SK-N-SH (cell line): ENCODE measurements around the gene MRPS2. TPM values are rescaled to one million over a fixed set of nuclear protein-coding genes. Genes with fewer than 3 reads are reported as not detected.
A peak's percentile ranks its signal among the peaks of the same experiment; 100 is the strongest.
"Not testable (repeated sequence)": the region's sequence is repeated elsewhere in the genome, so short reads cannot be mapped to it uniquely, and the experiment has no call there.

Source experiments
- CTCF ChIA-PET: fragments of 300-600, 350-600 bp; formaldehyde crosslinking; extraction: SDS; loops from one replicate; lab custom pipeline; 2021; lab: Yijun Ruan, JAX
- POLR2A ChIA-PET: fragments of 350-600 bp; sonication (Branson Sonifier 250); formaldehyde crosslinking; extraction: SDS; loops from one replicate; lab custom pipeline; 2020; ENCODE audit warnings: antibody characterized with exemption, inconsistent platforms; lab: Yijun Ruan, JAX
- DNase-seq: peaks from one replicate; pipeline ENCODE4 v3.0.0; 2012
- H2AFZ ChIP-seq: fragments of 200-600 bp; sonication (generic); 2 replicates; pipeline ENCODE4 v1.8.1; 2016; ENCODE audit warnings: antibody characterized with exemption, mild to moderate bottlenecking, low read depth
- H3F3A ChIP-seq: fragments of 200-600 bp; sonication (generic); replicated peaks from 2 replicates; pipeline ENCODE3; 2016; ENCODE audit warnings: antibody characterized with exemption, mild to moderate bottlenecking; ENCODE audit not compliant: insufficient read depth
- H3K27ac ChIP-seq, 2 experiments: fragments of 200-500 bp in 1 of 2; fragments of 200-600 bp in 1 of 2; sonication (Bioruptor generic) in 1 of 2; sonication (generic), shearing (Covaris generic) in 1 of 2; 2 replicates each; pipeline versions ENCODE4 v1.5.1 to v1.6.1; 2014 to 2016; ENCODE audit warnings: low read depth in 2 of 2, inconsistent platforms in 1 of 2, low read length in 1 of 2, mild to moderate bottlenecking in 1 of 2, mixed read lengths in 1 of 2
- H3K27me3 ChIP-seq: fragments of 200-600 bp; sonication (generic), shearing (Covaris generic); 2 replicates; pipeline ENCODE4 v1.6.1; 2016; ENCODE audit warnings: mixed run types; ENCODE audit not compliant: insufficient read depth
- H3K36me3 ChIP-seq, 2 experiments: fragments of 200-500 bp in 1 of 2; fragments of 200-600 bp in 1 of 2; sonication (Bioruptor generic) in 1 of 2; sonication (generic) in 1 of 2; replicated peaks in 1 of 2; 2 replicates each; pipeline versions ENCODE3 to v1.5.1; 2014 to 2016; ENCODE audit warnings: low read length in 1 of 2, mild to moderate bottlenecking in 1 of 2; ENCODE audit not compliant: insufficient read depth in 2 of 2, control insufficient read depth in 1 of 2
- H3K4me1 ChIP-seq, 2 experiments: fragments of 200-500 bp in 1 of 2; fragments of 200-600 bp in 1 of 2; sonication (Bioruptor generic) in 1 of 2; sonication (generic), shearing (Covaris generic) in 1 of 2; 2 replicates each; pipeline versions ENCODE4 v1.5.1 to v1.6.1; 2014 to 2016; ENCODE audit warnings: low read depth in 1 of 2, low read length in 1 of 2, mixed run types in 1 of 2; ENCODE audit not compliant: insufficient read depth in 2 of 2, control insufficient read depth in 1 of 2
- H3K4me2 ChIP-seq: fragments of 200-600 bp; sonication (generic), shearing (Covaris generic); 2 replicates; pipeline ENCODE4 v1.6.1; 2017; ENCODE audit warnings: mixed run types
- H3K4me3 ChIP-seq, 2 experiments: fragments of 200-500 bp in 1 of 2; fragments of 200-600 bp in 1 of 2; sonication (Bioruptor generic) in 1 of 2; sonication (generic), shearing (Covaris generic) in 1 of 2; 2 replicates each; pipeline versions ENCODE4 v1.5.1 to v1.8.1; 2014 to 2016; ENCODE audit warnings: low read depth in 2 of 2, inconsistent platforms in 1 of 2, low read length in 1 of 2, mild to moderate bottlenecking in 1 of 2, mixed read lengths in 1 of 2, moderate library complexity in 1 of 2
- H3K79me2 ChIP-seq: fragments of 200-600 bp; sonication (generic); 2 replicates; pipeline ENCODE4 v1.8.1; 2017; ENCODE audit warnings: mild to moderate bottlenecking; ENCODE audit not compliant: insufficient read depth
- H3K9ac ChIP-seq: fragments of 200-600 bp; sonication (generic); 2 replicates; pipeline ENCODE4 v1.6.1; 2017; ENCODE audit warnings: mixed run types
- H3K9me2 ChIP-seq: fragments of 200-600 bp; sonication (generic); 2 replicates; pipeline ENCODE4 v1.6.1; 2017; ENCODE audit warnings: mixed run types
- H3K9me3 ChIP-seq: fragments of 200-600 bp; sonication (generic); 2 replicates; pipeline ENCODE4 v1.6.1; 2017; ENCODE audit warnings: mixed run types, mild to moderate bottlenecking, moderate library complexity
- H4K20me1 ChIP-seq: fragments of 200-600 bp; sonication (generic); 2 replicates; pipeline ENCODE4 v1.6.1; 2017; ENCODE audit warnings: mild to moderate bottlenecking, mixed run types; ENCODE audit not compliant: insufficient read depth
- CTCF ChIP-seq: fragments of 200-600 bp; sonication (generic); IDR thresholded peaks from 2 replicates; pipeline ENCODE4 v1.6.1; 2017; ENCODE audit warnings: antibody characterized with exemption, mild to moderate bottlenecking, moderate library complexity
- EP300 ChIP-seq, 2 experiments: IDR thresholded peaks; 2 replicates each; pipeline versions ENCODE4 v1.4.0 to v1.6.1; 2012; ENCODE audit warnings: borderline replicate concordance in 1 of 2, low read depth in 1 of 2, low read length in 1 of 2
- EZH2phosphoT487 ChIP-seq: fragments of 200-600 bp; sonication (generic); IDR thresholded peaks from 2 replicates; pipeline ENCODE4 v1.6.1; 2017; ENCODE audit warnings: low read depth, mixed run types, mild to moderate bottlenecking, antibody characterized with exemption, moderate library complexity, borderline replicate concordance
- FOXJ3 ChIP-seq: sonication (generic); formaldehyde crosslinking; IDR thresholded peaks from 2 replicates; pipeline ENCODE4 v1.5.1; 2020; ENCODE audit warnings: mild to moderate bottlenecking, missing genetic modification reagents
- FOXM1 ChIP-seq: IDR thresholded peaks from 2 replicates; pipeline ENCODE4 v1.4.0; 2012; ENCODE audit warnings: low read depth, mild to moderate bottlenecking
- GABPA ChIP-seq: IDR thresholded peaks from 2 replicates; pipeline ENCODE4 v1.4.0; 2012; ENCODE audit warnings: low read depth, mild to moderate bottlenecking
- GATA2 ChIP-seq: sonication (generic); formaldehyde crosslinking; IDR thresholded peaks from 2 replicates; pipeline ENCODE4 v1.5.0; 2020; ENCODE audit warnings: mild to moderate bottlenecking, missing genetic modification reagents
- IRF3 ChIP-seq: fragments of 150-350 bp; IDR thresholded peaks from 2 replicates; pipeline ENCODE4 v1.6.1; 2016; ENCODE audit warnings: mild to moderate bottlenecking, low read depth, low read length
- JUND ChIP-seq: IDR thresholded peaks from 2 replicates; pipeline ENCODE4 v1.4.0; 2012
- MEF2A ChIP-seq: IDR thresholded peaks from 2 replicates; pipeline ENCODE4 v1.4.0; 2012; ENCODE audit warnings: low read depth, borderline replicate concordance
- MXI1 ChIP-seq: IDR thresholded peaks from 2 replicates; pipeline ENCODE4 v1.6.1; 2012; ENCODE audit warnings: mild to moderate bottlenecking, low read depth, low read length, improper control_type of control experiment
- POLR2AphosphoS5 ChIP-seq: IDR thresholded peaks from 2 replicates; pipeline ENCODE4 v1.6.1; 2012; ENCODE audit warnings: low read depth, low read length
- RAD21 ChIP-seq: IDR thresholded peaks from 2 replicates; pipeline ENCODE4 v1.6.1; 2012; ENCODE audit warnings: mild to moderate bottlenecking, low read length
- RCOR1 ChIP-seq: fragments of 150-350 bp; IDR thresholded peaks from 2 replicates; pipeline ENCODE4 v1.6.1; 2017; ENCODE audit warnings: antibody characterized with exemption, low read length
- RFX5 ChIP-seq: IDR thresholded peaks from 2 replicates; pipeline ENCODE4 v1.6.1; 2012; ENCODE audit warnings: mild to moderate bottlenecking, improper control_type of control experiment, low read length
- TEAD4 ChIP-seq: IDR thresholded peaks from 2 replicates; pipeline ENCODE4 v1.4.0; 2012; ENCODE audit warnings: mild to moderate bottlenecking, borderline replicate concordance; ENCODE audit not compliant: insufficient read depth
- USF1 ChIP-seq: IDR thresholded peaks from 2 replicates; pipeline ENCODE4 v1.4.0; 2012; ENCODE audit warnings: low read depth, borderline replicate concordance
- ZBTB33 ChIP-seq: IDR thresholded peaks from 2 replicates; pipeline ENCODE4 v1.4.0; 2012; ENCODE audit warnings: low read depth, borderline replicate concordance
- WGBS: methylation state at CpG from one replicate; pipeline ENCODE4 v1.1.6; 2017; ENCODE audit warnings: low lambda C conversion rate; 5-methylcytosine and 5-hydroxymethylcytosine counted together
- polyA plus RNA-seq, 3 experiments: library from polyadenylated mRNA; depleted of rRNA; stranded (reverse); fragments of >200 nt; gene quantifications; 2 replicates each; pipeline ENCODE4 v1.2.3, GENCODE V29; 2012
- TF ChIP-seq, protein P1 (sequence below): IDR thresholded peaks from 2 replicates; pipeline ENCODE4 v1.4.0; 2012; ENCODE audit warnings: low read depth

The MRPS2 gene
- polyA plus RNA-seq, 1 of the 3 experiments (the other 2 are of a cell fraction), result 113 TPM

DNA sequence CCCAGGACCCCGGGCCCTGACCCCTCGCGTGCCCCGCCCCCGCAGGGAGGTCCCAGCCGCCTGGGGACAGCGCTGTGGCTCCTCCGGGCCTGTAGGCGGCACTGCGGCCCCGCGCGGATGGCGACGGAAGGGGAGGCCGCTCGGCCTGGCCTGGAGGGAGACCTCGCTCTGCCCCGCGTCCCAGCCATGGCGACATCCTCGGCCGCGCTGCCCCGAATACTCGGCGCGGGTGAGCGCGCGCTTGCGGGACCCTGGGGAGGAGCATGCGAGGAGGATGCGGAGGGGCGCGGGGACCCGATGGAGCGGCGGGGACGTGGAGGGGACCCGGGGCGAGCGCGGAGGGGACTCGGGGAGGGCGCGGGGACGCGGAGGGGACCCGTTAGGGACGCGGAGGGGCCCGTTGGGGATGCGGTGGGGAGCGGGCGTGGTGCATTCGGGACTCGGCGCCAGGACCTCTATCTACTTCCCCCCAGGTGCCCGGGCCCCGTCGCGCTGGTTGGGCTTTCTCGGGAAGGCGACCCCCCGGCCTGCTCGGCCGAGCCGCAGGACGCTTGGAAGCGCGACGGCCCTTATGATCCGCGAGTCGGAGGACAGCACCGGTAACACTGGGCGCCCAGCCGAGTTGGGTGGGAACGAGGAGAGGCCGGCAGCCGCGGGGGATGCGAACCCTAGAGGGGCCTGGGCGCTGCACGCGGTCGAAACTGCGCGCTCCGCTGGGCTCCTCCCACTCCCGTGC, at the start of gene MRPS2 (continued):
- TF ChIP-seq CTCF, result peak; percentile 65
- TF ChIP-seq EZH2phosphoT487, result no peak
- no peak; the same call in 1 of the 2 replicates for TF ChIP-seq MEF2A
- no peak for TF ChIP-seq FOXJ3
- peak; percentile 73 for TF ChIP-seq MXI1
- TF ChIP-seq EP300 (IDR thresholded peaks at IDR 0.05; ENCODE audit: borderline replicate concordance in 1 of 2, low read depth in 1 of 2, low read length in 1 of 2), result no peak; a peak in 1 of 4 replicates
- TF ChIP-seq RAD21, result no peak
- TF ChIP-seq FOXM1, result no peak; the same call in 1 of the 2 replicates
- TF ChIP-seq JUND, result no peak
- no peak for TF ChIP-seq TEAD4
- TF ChIP-seq POLR2AphosphoS5, result peak; percentile 67
- TF ChIP-seq, all 33 proteins: peak for 11

DNA sequence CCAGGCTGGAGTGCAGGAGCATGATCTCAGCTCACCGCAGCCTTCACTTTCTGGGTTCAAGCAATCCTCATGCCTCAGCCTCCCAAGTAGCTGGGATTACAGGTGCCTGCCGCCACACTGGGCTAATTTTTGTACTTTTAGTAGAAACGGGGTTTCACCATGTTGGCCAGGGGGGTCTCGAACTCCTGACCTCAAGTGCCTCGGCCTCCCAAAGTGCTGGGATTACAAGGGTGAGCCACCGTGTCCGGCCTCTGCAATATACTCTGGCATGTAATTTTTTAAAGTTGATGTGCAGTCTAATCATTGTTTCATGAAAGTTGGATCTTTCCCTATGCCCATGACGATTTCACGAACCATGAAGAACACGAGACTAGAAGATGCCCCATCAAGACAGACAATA, 49.5 kb upstream of the MRPS2 start:
- CTCF ChIA-PET, result interaction anchor here (0.8 kb wide), 1 partner anchor 39 kb away, joined by 3 read pairs; no protein-coding TSS in a partner anchor
- Histone ChIP-seq H4K20me1 (no peaks in the 10 kb centered on the region), H3K27ac (no peak overlapping the region), H2AFZ (no peak overlapping the region), H3K9me3 (no peaks in the 10 kb centered on the region), H3K4me2 (no peak overlapping the region), H3K9ac (no peak overlapping the region), H3F3A (no peaks in the 10 kb centered on the region), H3K4me3 (no peak overlapping the region), H3K4me1 (no peaks in the 10 kb centered on the region), H3K9me2 (no peaks in the 10 kb centered on the region), H3K27me3 (no peaks in the 10 kb centered on the region), H3K79me2 (no peaks in the 10 kb centered on the region), H3K36me3 (no peaks in the 10 kb centered on the region)
- 54% methylated on average over 10 of the region's 10 CpGs for WGBS
- POLR2A ChIA-PET, result interaction anchor here (0.7 kb wide), 1 partner anchor 77 kb away, joined by 3 read pairs; no protein-coding TSS in a partner anchor
- TF ChIP-seq EP300 (IDR thresholded peaks at IDR 0.05; ENCODE audit: borderline replicate concordance in 1 of 2, low read depth in 1 of 2, low read length in 1 of 2) (no peak), RCOR1 (no peak), POLR2AphosphoS5 (no peak), ZBTB33 (no peak), GATA2 (CRISPR knock-in tag) (no peak), TEAD4 (no peak), GABPA (no peak), MEF2A (no peak), RFX5 (no peak), IRF3 (no peak), USF1 (no peak), EZH2phosphoT487 (no peak)
- TF ChIP-seq, protein P1, sequence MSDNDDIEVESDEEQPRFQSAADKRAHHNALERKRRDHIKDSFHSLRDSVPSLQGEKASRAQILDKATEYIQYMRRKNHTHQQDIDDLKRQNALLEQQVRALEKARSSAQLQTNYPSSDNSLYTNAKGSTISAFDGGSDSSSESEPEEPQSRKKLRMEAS, result no peak
- no peak for DNase-seq

GRCh38 chr9:135451909-135452308, 48.6 kb upstream of the MRPS2 start:
- H3K4me2 ChIP-seq, H4K20me1 ChIP-seq, DNase-seq, H2AFZ ChIP-seq, H3F3A ChIP-seq, H3K9ac ChIP-seq, H3K4me1 ChIP-seq, H3K36me3 ChIP-seq, H3K9me3 ChIP-seq, H3K27me3 ChIP-seq, H3K27ac ChIP-seq, POLR2A ChIA-PET, H3K9me2 ChIP-seq, H3K4me3 ChIP-seq, H3K79me2 ChIP-seq: not testable (repeated sequence)
- CTCF ChIA-PET, result interaction anchor here (1.1 kb wide), 1 partner anchor 28 kb away, joined by 3 read pairs; no protein-coding TSS in a partner anchor
- 61% methylated on average over 7 of the region's 7 CpGs for WGBS
